HG03571 (cell line): ENCODE data around the gene SLC22A23.

Experiments
- ATAC-seq: cut with Tn5 transposase; IDR thresholded peaks from one replicate; pipeline ENCODE4 v1.9.1; 2021; ENCODE audit not compliant: unreplicated experiment

SLC22A23 gene, protein sequence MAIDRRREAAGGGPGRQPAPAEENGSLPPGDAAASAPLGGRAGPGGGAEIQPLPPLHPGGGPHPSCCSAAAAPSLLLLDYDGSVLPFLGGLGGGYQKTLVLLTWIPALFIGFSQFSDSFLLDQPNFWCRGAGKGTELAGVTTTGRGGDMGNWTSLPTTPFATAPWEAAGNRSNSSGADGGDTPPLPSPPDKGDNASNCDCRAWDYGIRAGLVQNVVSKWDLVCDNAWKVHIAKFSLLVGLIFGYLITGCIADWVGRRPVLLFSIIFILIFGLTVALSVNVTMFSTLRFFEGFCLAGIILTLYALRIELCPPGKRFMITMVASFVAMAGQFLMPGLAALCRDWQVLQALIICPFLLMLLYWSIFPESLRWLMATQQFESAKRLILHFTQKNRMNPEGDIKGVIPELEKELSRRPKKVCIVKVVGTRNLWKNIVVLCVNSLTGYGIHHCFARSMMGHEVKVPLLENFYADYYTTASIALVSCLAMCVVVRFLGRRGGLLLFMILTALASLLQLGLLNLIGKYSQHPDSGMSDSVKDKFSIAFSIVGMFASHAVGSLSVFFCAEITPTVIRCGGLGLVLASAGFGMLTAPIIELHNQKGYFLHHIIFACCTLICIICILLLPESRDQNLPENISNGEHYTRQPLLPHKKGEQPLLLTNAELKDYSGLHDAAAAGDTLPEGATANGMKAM

DNA sequence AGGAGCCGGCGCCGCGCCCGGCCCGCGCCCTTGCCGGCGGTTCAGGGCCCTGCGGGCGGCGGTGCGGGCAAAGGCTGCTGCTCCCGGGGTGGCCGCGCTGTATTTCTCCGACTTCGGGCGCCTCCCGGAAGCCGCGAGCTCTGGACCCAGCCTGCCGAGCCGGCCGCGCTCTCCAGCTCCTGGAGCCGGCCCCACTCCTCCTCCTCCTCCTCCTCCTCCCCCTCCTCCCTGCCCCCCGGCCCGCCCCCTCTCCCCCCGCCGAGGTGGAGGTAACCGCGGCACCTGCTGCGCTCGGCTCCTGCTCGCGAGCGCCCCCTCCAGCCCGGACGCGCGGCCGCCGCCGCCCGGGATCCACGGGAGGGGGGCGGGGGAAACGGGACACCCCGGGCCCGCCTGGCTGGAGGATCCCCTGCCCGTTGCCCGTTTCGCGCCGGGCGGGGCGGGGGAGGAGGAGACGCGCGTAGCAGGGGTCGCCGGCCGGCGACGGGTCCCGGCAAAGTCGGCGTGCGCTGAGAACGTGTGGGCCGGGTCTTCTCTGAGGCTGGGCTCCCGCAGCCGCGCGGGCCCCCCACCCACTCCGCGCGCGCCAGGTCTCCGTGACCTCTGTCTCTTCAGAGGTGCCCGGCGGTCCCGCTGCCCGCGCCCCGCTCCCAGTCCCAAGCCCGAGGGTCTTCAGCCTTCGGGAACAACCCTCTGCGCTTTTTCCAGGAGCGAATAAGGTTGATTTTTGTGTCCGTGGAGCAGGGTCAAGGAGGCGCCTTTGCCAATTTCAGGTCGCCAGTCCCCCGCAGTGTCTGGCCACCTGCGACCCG is at the start of gene SLC22A23:
SLC22A23 (minus strand) TSS at position 153 of the 812 bp plus-strand sequence. CDS start 491 bp downstream, outside the sequence.
- peak; percentile 53 for ATAC-seq

DNA sequence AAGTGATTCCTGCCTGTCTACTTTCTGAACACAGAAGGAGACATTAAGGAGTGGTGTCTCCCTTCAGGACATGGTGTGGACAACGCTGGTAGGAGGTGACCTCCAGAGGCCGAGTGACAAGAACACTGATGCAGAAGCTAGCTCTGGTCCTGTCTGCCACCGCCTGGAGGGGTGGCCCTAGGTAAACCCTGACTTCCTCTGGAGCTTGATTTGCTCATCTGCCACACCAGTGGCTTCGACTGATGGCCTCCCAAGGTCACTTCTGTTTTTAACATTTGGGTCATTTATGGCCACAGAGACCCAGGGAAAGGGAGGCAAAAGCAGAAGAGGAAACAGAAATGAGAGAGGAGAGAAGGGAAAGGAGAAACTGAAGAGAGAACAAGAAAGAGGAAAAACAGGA is 49.4 kb upstream of the SLC22A23 start:
- ATAC-seq: no peak

DNA sequence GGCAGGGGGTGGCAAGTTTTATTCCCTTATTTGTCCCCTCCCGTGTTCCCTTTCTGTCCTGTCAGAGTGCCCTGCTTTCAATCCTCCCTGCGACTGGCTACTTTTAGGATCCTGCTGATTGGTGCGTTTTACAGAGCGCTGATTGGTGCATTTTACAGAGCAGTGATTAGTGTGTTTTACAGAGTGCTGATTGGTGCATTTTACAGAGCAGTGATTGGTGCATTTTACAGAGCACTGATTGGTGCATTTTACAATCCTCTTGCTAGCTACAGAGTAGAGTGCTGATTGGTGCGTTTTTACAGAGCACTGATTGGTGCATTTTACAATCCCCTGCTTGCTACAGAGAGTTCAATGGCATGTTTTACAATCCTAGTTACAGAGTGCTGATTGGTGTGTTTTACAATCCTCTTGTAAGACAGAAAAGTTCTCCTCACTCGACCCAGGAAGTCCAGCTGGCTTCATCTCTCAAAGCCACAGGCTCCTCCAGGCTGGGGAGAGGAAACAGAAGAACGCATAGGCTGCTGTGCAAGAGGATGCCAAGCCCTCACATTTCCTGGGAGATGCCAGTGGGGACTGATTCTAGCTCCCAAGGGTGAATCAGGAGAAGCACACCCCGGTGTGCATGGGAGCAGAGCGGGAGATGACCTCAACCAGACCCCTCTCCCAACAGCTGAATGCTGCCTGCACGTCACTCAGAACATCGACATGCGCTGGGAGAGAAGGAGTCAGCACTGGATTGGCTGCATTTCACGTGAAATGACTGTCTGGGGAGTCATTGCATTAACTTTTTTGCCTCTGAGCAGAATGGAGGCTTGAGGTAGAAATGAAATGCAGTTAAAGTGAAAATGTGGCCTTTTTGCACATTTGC is 48.3 kb upstream of the SLC22A23 start:
- no peak for ATAC-seq

DNA sequence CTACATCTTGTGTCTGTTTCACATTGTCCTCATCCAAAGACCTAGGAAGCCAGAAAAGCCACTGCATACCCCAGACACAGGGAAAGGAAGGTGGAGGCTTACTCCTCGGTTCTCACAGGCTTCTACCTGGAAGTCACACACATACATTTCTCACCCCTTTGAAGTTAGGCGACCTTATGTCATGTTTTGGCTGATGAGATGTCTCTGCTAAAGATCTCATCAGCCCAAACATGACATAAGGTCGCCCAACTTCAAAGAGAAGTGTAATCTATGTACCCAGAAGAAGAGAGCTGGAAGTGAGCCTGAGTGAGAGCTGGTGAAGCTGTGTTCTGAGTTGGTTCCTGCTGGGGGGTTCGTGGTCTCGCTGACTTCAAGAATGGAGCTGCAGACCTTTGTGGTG is 47.5 kb upstream of the SLC22A23 start:
- ATAC-seq: no peak

DNA sequence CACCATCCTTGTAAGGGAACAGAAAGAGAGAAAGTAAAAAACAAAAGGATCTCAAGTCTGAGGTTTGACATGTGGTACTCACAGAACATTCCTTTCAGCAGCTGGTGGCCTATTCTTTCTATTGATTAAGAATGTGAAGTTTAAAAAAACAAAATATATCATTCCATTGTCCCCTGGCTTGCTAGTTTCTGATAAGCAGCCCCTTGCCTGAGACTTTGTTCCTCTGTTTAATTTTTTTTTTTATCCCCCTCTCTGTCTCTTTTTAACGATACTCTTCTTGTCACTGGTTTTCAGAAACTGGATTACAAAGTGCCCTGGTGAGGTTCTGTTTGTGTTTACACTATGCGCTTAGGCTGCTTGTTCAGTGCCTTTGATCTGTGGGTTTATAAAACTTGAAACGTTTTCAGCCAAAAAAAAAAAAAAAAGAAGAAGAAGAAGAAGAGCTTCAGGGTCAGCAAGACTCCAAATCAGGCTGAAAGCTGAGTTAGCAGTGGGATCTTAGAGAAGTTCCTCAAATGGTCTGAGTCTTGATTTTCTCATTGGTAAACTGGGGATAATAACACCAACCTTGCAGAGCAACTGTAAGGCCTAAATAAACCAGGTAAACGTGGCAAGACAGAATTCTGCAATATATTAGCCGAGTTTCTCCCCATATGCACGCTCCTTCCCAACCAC is 45.1 kb upstream of the SLC22A23 start:
- ATAC-seq: no peak

DNA sequence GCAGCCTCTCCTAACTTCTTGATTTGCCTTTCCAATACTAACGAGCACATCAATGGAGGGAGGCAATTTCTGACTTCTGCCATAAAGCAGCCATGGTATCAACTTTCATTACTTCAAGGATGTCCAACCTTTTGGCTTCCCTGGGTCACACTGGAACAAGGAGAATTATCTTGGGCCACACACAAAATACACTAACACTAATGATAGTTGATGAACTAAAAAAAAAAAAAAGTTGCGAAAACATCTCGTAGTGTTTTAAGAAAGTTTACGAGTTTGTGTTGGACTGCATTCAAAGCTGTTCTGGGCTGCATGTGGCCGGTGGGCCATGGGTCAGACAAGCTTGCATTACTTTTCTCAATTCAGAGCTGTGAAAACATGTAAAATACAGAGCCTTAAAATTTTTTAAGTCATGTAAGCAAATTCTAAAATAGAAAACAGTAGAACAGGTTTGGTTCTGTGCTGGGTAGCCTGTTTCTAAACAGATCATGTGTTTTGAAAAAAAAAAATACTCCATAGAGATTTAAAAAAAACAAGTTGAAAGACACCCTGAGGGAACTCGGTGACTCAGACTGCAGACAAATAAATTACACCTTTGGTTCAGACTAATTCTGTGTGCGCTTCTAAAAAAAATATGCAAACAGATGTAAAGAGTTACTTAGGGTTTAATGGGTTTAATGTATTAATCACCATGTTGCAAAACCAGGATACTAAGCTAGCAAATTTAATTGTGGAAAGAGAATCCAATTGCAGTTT is 43.6 kb upstream of the SLC22A23 start:
- no peak for ATAC-seq

DNA sequence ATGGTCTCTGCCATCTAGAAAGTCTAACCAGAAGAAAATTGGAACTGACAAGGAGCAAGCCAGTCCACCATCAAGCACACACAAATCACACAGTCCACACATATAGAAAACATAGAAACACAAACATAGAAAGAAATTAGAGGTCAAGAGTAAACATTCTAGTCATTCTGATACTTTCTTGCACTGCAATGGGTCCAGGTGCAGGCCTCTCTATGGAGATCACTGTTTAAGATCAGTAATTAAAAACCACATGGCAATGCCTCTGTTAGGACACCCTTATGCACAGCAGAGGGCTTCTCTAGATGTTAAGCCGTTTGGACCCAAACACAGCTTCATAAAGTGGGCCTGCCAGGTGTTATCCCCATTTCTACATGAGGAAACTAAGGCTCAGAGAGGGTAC is 42.8 kb upstream of the SLC22A23 start:
- no peak for ATAC-seq

DNA sequence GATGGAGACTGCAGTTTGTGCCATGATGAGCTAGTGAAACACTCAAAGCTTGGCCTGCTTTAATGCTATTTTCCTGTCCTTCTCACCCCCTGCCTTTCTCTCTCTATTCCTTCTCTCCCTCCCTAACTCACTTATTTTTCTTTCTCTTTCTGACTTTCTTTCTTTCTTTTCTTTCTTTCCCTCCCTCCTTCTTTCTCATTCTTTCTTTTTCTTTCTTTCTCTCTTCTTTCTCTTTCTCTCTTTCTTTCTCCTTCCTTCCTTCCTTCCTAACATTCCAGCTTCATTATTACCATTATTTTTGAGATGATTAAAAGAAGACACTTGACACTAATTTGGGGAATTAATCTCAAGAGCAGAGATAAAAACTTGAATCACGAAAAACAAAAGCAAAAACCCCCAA is 39.5 kb upstream of the SLC22A23 start:
- no peak for ATAC-seq

DNA sequence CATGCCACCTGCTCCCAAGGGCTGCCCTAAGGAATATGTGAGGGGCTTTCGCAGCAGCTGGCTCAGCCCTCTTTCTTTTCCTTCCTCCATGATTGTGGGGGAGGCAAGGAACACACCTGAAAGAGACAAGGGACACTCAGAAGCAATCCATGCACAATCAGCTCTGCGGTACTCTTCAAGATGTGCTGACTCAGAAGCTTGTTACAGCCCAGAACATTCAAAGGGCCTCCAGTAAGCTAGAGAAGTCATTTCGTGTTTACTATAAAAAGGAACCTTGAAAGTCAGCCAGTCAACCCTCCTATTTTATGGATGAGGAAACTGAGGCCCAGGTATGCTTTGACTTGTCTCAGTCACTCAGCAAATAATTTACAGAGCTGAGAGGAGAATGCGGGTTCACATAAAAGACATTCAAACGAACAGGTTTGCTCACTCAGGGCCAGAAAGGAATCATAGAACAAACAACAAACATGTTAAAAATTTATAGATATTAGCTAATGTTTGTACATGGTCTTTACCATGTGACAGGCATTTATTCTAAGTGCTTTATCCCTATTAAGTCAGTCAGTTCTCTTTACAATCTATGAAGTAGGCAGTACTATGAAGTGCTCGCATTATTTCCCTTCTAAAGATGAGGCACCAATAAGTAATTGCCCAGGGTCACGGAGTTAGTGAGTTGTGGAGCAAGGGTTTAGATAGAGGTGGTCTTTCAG is 37.7 kb upstream of the SLC22A23 start:
- no peak for ATAC-seq

DNA sequence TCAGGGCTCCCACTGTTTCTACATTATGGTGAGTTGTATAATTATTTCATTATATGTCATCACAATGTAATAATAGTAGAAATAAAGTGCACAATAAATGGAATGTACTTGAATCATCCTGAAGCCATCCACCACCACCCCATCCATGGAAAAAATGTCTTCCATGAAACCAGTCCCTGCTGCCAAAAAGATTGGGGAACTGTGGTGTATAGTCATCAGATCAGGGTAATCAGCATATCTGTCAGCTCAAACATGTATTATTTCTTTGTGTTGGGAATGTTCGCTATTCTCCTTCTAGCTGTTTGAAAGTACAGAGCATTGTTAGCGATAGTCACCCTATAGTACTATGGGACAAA is 33.8 kb upstream of the SLC22A23 start:
- no peak for ATAC-seq

DNA sequence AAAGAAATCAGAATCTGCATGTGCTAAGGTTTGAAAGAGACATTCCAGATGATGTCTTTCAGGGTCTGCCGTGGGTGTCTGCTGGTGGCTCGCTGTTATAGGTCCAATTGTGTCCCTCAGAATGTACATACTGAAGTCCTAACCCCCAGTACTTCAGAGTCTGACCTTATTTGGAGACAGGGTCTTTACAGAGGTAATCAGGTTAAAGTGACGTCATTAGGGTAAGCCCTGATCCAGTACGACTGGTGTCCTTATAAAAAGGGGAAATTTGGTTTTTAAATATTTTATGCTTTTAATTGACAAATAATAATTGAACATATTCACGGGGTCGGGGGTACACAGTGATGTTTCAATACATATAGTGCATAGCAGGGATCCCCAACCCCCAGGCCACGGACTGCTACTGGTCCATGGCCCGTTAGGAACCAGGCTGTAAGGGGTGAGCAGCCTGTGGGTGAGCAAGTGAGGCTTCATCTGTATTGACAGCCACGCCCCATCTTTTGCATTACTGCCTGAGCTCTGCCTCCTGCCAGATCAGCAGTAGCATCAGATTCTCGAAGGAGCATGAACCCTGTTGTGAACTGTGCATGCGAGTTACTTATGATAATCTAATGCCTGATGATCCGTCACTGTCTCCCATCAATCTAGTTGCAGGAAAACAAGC is 33.2 kb upstream of the SLC22A23 start:
- ATAC-seq: no peak

DNA sequence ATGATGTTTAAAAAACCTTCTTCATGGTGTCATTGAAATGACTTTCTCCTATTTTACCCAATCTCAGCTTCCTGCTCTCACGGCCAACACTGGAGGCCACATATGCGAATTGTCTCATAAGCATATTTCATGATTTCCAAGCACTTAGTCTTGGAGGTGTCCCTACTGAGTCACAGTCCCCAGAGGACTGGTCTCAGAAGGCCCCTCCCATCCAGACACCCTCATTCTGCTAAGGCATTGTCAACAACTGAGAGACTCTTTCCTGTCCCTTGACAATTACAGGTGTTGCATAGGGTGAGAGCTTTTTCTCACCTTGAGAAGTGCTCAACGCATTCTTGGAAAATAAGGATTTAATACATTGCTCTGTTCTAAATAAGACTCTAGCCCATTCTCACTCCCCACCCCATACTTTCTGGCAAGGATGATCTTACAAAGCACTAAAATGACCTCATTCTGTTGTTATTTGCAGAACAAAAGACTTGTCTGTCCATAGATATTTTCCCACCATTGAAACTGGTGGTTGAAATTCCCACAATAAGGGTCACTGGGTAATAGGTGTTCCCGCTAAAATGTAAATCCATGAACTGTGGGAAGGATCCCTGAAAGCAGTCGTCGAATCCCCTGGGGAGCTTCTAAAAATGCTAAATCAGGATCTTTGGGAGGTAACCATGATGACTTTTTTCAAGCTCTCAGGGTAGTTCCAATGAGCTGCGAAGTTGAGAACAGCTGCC is 32.3 kb upstream of the SLC22A23 start:
- ATAC-seq: no peak

DNA sequence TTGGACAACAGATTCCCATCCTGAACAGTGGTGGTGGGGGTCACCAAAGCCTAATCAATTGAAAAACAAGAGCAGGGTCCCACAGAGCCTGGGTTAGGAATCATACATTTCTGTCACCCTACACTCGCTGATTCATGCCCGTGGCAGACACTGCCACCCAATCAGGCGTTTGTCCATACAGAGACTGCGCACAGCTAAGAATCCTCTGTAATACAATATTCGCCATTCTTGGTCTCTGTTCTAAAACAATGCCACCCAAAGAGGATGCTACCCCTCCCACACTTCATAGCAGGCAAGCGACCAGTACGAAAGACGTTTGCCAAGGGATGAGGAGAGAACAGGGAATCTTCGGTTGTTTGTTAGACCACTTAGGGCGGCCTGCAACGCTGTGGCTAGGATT is 28.1 kb upstream of the SLC22A23 start:
- ATAC-seq: no peak

DNA sequence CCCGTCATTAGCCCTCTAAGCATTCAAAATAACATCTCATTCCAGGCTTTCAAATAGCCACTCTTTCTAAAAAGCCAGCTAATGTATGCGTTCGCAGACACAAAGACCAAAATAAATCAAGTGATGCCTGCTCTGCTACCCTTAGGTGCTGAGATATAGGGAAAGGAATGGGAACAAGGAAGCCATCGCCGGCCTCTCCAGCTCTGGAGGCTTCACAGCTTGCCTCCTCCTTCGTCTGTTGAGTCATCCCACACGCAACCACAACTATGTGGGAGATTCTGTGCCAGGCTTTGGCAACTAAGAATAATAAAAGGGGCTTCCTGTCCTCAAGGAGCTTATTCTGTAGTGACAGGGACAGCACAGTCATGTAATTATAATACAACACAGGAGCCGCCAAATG is 27.3 kb upstream of the SLC22A23 start:
- no peak for ATAC-seq

DNA sequence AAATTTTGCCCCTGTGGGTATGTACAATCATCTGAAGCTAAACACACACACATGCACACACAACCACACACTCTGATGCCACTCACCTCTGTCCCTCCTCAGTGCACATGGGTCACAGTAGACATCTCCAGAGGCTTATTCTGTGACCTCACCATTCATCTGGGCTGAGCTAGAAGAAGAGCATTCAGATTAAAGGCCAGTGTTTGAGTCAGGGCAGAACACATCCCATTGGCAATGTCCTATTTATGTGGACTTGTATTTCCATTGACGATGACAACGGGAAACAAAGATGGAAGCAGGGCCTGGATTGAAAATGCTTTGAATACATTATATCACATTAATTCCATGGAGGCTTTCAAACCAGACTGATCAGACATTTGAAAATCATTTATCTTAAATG is 26.8 kb upstream of the SLC22A23 start:
- no peak for ATAC-seq

DNA sequence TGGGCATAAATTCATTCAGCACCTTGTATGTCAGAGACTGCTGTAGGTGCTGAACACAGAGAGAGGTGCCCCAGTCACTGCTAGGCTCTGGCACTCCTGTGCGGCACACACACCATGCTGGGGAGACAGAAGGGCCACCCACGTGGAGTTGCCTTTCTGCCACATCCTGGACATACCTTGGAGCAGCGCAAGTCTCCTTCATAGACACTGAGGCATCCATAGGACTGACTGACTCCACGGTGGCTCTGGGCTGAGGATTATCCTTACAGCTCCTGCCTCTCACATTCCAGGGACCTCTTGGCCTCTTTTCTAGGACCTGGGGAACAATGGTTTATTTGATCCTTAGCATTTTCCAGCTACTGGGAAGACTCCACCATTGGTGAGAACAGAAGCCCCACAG is 26.0 kb upstream of the SLC22A23 start:
- ATAC-seq: no peak

DNA sequence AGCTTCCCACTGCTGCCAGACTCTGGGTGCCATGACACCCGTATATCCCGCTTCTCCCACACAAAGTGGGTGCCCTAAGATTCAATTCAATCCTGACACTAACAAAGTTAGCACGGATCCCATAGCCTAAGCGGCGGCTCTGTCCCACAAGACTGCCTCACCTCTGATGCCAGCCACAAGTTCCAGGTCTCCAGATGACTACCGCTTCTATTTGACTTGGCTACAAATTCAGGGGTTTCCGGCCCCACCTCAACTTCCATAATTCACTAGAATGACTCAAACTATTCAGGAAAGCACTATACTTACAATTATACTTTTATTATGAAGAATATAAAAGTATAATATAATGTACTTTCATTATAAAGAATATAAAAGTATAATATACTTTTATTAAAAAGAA is 24.8 kb upstream of the SLC22A23 start:
- no peak for ATAC-seq

DNA sequence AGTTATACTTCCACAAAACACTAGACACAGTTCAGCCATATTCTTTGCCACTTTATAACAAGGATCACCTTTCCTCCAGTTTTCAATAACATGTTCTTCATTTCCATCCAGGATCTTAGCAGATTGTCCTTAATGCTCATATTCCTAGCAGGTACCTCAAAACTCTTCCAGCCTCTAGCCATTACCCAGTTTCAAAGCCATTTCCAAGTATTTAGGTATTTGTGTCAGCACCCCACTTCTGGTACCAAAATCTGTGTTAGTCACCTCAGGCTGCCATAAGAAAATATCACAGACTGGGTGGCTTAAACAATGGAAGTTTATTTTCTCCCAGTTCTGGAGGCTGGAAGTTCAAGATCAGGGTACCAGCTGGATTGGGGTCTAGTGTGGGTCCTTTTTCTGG is 23.2 kb upstream of the SLC22A23 start:
- ATAC-seq: no peak
